Upper lobe of left lung (tissue), 4 donors: ENCODE results near the gene DEPP1.

Experiments used
- EP300 ChIP-seq, 4 donors: sonication (generic); formaldehyde crosslinking; IDR thresholded peaks; one replicate each; pipeline ENCODE4 v1.5.1; 2017; ENCODE audit warnings: antibody characterized with exemption in 4 of 4, control low read depth in 2 of 4
- POLR2A ChIP-seq, 4 donors: fragments of 450-650 bp; IDR thresholded peaks; one replicate each; pipeline ENCODE4 v1.5.1; 2016 to 2017; ENCODE audit warnings: antibody characterized with exemption in 4 of 4, mild to moderate bottlenecking in 2 of 4
- POLR2AphosphoS5 ChIP-seq, 2 donors: sonication (generic); formaldehyde crosslinking; IDR thresholded peaks; one replicate each; pipeline ENCODE4 v1.5.1; 2017; ENCODE audit warnings: antibody characterized with exemption in 2 of 2
- TF ChIP-seq, protein P1 (sequence below), 6 experiments: fragments of 450-650 bp in 4 of 6; fragments of 200-600 bp in 2 of 6; sonication (generic) in 2 of 6; IDR thresholded peaks; one replicate each; pipeline ENCODE4 v1.5.1; 2016 to 2019; ENCODE audit warnings: antibody characterized with exemption in 6 of 6

DNA sequence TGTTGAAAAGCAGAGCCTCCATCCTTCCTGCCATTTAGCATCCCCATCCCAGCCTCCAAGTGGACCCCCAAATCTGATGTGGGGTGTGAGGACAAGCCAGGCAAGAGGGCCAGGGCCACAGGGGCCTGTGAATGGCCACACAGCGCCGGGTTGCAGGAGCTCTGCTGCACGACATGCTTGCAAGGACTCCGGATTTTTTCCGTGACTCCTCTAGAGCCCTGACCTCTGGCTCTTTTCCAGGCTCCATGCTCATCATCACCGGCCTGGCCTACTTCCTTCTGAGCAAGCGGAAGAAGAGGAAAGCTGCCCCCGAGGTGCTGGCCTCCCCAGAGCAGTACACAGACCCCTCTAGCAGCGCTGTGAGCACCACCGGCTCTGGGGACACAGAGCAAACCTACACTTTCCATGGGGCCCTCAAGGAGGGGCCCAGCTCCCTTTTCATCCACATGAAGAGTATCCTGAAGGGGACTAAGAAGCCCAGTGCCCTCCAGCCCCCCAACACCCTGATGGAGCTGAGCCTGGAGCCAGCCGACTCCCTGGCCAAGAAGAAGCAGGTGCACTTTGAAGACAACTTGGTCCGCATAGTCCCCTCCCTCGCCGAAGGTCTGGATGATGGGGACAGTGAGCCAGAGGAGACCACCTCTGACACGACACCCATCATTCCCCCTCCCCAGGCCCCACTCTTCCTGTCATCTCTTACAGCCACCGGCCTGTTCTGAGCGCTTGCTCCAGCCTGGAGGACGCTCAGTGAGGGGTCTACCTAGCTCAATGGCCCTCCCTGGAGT lies 44.0 kb downstream of the DEPP1 start:
- TF ChIP-seq POLR2A (IDR thresholded peaks at IDR 0.05), result no peak
- TF ChIP-seq, protein P1, sequence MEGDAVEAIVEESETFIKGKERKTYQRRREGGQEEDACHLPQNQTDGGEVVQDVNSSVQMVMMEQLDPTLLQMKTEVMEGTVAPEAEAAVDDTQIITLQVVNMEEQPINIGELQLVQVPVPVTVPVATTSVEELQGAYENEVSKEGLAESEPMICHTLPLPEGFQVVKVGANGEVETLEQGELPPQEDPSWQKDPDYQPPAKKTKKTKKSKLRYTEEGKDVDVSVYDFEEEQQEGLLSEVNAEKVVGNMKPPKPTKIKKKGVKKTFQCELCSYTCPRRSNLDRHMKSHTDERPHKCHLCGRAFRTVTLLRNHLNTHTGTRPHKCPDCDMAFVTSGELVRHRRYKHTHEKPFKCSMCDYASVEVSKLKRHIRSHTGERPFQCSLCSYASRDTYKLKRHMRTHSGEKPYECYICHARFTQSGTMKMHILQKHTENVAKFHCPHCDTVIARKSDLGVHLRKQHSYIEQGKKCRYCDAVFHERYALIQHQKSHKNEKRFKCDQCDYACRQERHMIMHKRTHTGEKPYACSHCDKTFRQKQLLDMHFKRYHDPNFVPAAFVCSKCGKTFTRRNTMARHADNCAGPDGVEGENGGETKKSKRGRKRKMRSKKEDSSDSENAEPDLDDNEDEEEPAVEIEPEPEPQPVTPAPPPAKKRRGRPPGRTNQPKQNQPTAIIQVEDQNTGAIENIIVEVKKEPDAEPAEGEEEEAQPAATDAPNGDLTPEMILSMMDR (IDR thresholded peaks at IDR 0.05), result no peak
- TF ChIP-seq EP300 (IDR thresholded peaks at IDR 0.05), result no peak
- no peak for TF ChIP-seq POLR2AphosphoS5 (IDR thresholded peaks at IDR 0.05)
